ENCODE measurements around the gene PSMG2.

Gene PSMG2

GRCh38 chr18:12765126-12765525 is 62.3 kb downstream of the PSMG2 start:
- TF ChIP-seq CTCF (IDR thresholded peaks at IDR 0.05; ENCODE audit: low read depth, low read length), result no peak
- H3K4me3 ChIP-seq (ENCODE audit: low read depth, low read length), result no peak overlapping the region
- no peak for DNase-seq
- no peaks in the 10 kb centered on the region for H3K9me3 ChIP-seq (ENCODE audit: severe bottlenecking)
- no peaks in the 10 kb centered on the region for H3K27me3 ChIP-seq (ENCODE audit: insufficient read depth, low read depth, severe bottlenecking)
- no peak overlapping the region for H3K27ac ChIP-seq
- H3K36me3 ChIP-seq, result no peaks in the 10 kb centered on the region

- H3K27ac ChIP-seq, result no peak overlapping the region
- H3K9me3 ChIP-seq (ENCODE audit: severe bottlenecking), result no peaks in the 10 kb centered on the region
- no peak for TF ChIP-seq CTCF (IDR thresholded peaks at IDR 0.05; ENCODE audit: low read depth, low read length)
- no peaks in the 10 kb centered on the region for H3K36me3 ChIP-seq
- no peak overlapping the region for H3K4me3 ChIP-seq (ENCODE audit: low read depth, low read length)
- no peaks in the 10 kb centered on the region for H3K27me3 ChIP-seq (ENCODE audit: insufficient read depth, low read depth, severe bottlenecking)
- DNase-seq, result no peak
Measured at GRCh38 chr18:12765586-12765985, 62.7 kb downstream of the PSMG2 start.

GRCh38 chr18:12766986-12767433 is 64.2 kb downstream of the PSMG2 start:
- TF ChIP-seq CTCF (IDR thresholded peaks at IDR 0.05; ENCODE audit: low read depth, low read length), result peak; percentile 77
- no peaks in the 10 kb centered on the region for H3K9me3 ChIP-seq (ENCODE audit: severe bottlenecking)
- peak; percentile 61 for DNase-seq

GRCh38 chr18:12767580-12768155 is 64.8 kb downstream of the PSMG2 start:
- H3K27me3 ChIP-seq (ENCODE audit: insufficient read depth, low read depth, severe bottlenecking), result no peaks in the 10 kb centered on the region
- no peak overlapping the region for H3K4me3 ChIP-seq (ENCODE audit: low read depth, low read length)
- no peak for TF ChIP-seq CTCF (IDR thresholded peaks at IDR 0.05; ENCODE audit: low read depth, low read length)
- DNase-seq, result no peak
- no peaks in the 10 kb centered on the region for H3K36me3 ChIP-seq
- H3K27ac ChIP-seq, result no peak overlapping the region
- no peaks in the 10 kb centered on the region for H3K9me3 ChIP-seq (ENCODE audit: severe bottlenecking)

More at GRCh38 chr18:12766986-12767433, 64.2 kb downstream of the PSMG2 start:
- Histone ChIP-seq H3K27ac (no peak overlapping the region), H3K27me3 (ENCODE audit: insufficient read depth, low read depth, severe bottlenecking) (no peaks in the 10 kb centered on the region), H3K36me3 (no peaks in the 10 kb centered on the region), H3K4me3 (ENCODE audit: low read depth, low read length) (no peak overlapping the region)

- H3K36me3 ChIP-seq, result no peaks in the 10 kb centered on the region
- no peak overlapping the region for H3K27ac ChIP-seq
- H3K9me3 ChIP-seq (ENCODE audit: severe bottlenecking), result no peaks in the 10 kb centered on the region
- TF ChIP-seq CTCF (IDR thresholded peaks at IDR 0.05; ENCODE audit: low read depth, low read length), result no peak
- H3K4me3 ChIP-seq (ENCODE audit: low read depth, low read length), result no peak overlapping the region
- H3K27me3 ChIP-seq (ENCODE audit: insufficient read depth, low read depth, severe bottlenecking), result no peaks in the 10 kb centered on the region
- DNase-seq, result no peak
Measured at GRCh38 chr18:12768625-12769024, 65.8 kb downstream of the PSMG2 start.

GRCh38 chr18:12769136-12769535 is 66.3 kb downstream of the PSMG2 start:
- no peaks in the 10 kb centered on the region for H3K27me3 ChIP-seq (ENCODE audit: insufficient read depth, low read depth, severe bottlenecking)
- no peak for TF ChIP-seq CTCF (IDR thresholded peaks at IDR 0.05; ENCODE audit: low read depth, low read length)
- H3K4me3 ChIP-seq (ENCODE audit: low read depth, low read length), result no peak overlapping the region
- no peak overlapping the region for H3K27ac ChIP-seq
- H3K9me3 ChIP-seq (ENCODE audit: severe bottlenecking), result no peaks in the 10 kb centered on the region
- no peak for DNase-seq
- H3K36me3 ChIP-seq, result no peaks in the 10 kb centered on the region

Data from WERI-Rb-1 (cell line).